Activated CD4-positive, alpha-beta T cell treated with anti-CD3 and anti-CD28 coated beads, Interleukin-2, Interleukin-4, amounts not matched to agents 100 ng/mL and 50 ng/mL, durations not matched to agents 16 hours and 8 hours (primary cell): Measurements from ENCODE around the gene POMT1.
"Not testable (repeated sequence)": the region's sequence is repeated elsewhere in the genome, so short reads cannot be mapped to it uniquely, and the experiment has no call there.

Experiments used
- DNase-seq: peaks from one replicate; pipeline ENCODE4 v3.0.0-alpha.2; 2020; ENCODE audit warnings: low spot score

Gene POMT1

DNA sequence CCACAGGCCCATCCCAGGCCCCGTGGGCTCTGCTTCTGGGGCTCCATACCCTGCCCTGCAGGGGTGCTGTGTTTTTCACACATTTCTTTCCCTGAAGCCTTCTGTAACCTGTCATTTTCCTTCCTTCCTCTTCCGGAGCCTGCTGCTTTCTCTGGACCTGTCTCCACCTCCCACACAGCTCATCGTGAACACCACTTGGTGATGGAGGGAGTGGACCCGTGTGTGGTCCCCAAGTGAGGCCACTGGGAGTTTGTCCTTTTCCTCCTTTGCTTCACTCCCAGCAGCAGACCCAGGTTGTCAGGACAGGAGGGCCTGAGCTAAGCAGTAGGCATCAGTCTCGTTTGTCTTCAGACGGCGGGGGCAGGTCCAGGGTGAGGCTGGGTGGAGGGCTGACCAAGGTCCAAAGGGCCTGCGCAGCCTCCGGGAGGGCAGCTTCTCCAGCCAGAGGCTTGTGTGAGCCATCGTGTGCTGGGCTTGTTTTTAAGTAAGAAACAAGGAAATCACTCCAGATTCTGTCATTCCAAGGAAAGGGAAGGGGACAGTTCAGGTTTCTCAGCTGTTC lies 5.8 kb upstream of the POMT1 start:
- no peak for DNase-seq

DNA sequence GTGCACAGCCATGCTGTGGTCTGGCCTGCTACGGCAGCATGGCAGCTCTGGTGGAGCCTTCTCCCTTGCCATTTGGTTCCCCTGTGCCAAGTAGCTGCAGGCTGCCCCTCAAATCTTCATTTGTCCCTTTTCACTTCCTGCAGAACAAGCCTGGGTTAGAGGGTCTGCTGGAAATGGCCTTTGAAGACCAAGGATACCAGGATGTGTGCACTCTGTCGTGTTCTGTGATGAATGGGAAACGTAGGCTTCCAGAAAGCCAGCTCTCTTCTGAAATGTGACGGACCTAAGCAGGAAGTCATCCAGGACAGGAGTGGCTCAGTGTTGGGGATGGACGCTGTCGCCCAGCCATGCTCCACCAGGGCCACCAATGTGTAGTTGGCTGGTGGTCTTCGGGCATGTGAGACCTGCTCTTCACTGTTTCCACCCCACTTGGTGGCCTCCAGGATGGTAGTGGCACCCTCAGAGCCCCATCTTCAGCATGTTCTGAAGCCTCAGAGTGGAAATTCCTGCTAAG lies 3.4 kb upstream of the POMT1 start:
- DNase-seq = no peak

DNA sequence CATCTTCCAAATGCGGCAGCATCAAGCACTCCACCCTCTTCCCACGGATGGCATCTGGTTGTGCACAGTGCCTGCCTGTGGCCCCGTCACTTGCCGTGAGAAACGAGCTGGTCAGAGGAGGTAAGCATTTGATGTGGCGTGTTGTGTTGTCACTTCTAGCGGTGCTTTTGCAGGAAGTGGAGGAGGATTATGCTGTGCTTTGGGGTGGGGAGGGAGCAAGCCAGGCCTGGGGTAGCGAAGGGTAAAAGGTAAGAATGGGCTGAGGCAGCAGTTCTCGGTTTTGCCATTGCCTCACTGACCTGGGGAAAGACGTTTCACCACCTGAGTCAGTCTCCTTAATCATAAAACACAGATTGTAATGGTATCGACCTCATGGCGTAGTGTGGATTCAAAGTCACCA lies 2.3 kb upstream of the POMT1 start:
- DNase-seq = peak; percentile 84

DNA sequence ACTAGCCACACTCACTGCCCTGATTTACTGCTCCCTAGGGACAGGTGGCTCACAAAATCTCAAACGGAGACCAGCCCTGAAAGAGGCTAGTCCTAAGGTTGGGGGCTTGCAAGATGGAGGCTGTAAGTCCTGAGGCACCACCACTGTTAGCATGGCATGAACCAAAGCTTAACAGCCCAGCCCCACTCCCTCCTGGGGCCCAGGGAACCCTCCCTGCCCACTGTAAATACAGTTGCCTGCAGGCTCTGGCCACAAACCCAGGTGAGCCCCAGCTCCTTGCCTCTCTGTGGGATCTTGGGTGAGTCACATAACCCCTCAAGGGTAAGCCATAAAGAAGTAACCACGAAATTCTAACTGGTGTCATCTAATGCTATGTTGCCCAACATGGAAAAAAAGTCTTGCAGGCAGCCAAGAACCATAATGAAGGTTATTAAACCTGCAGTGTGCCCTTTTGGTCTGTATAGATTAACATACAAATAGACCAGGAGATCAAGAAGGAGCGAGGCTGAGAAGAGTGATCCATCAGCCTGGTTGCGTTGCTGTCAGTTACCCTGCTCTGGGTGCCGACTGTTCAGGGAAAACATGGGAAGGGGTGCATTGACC lies 1.7 kb upstream of the POMT1 start:
- peak; percentile 70 for DNase-seq

DNA sequence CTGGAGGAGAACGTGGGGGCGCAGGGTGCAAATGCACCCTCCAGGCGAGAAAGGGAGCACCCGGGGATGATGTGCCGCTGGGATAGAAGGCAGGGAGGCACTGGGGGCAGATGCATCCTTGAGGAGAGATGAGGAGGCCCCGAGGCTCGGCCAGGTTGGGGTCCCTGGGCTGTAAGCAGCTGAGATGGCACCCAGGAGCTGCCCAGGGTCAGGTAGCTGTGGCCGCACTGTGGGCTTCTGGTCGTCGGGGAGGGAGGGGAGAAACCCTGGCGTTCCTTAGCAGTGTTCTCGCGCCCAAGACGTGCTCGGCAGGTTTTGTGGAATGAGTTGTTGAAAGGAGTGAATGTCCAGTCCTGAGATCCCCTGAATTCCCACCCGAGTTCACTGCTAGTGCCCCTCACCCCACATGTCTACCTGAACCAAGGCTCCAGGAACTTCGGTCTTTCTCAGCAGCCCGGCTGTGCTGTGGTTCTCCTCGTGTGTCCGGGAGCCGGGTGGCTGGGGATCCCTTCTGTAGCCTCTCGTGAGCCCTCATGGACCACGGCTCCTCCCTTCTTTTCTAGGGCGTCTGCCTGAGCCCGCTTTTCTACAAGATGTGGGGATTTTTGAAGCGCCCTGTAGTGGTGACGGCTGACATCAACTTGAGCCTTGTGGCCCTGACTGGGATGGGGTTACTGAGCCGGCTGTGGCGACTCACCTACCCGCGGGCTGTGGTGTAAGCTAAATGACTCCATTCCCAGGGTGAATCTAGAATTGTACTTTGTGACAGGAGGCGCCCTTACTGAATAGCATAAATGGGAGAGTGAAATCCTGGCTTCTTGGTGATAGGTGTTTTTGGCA lies 1.1 kb downstream of the POMT1 start:
- DNase-seq = peak; percentile 84

DNA sequence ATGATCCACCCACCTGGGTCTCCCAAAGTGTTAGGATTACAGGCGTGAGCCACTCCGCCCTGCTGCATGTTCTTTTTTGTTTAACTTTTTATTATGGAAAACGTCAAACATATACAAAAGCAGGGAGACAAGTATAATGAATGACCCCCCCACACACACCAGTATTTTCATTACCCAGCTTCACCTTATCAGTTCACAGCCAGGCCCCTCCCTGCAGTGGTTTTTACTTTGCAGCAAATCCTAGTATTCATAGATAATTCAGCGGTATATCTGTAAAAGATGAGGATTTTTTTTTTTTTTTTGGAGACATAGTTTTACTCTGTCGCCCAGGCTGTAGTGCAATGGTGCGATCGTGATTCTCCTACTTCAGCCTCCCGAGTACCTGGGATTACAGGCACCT lies 2.3 kb downstream of the POMT1 start:
- DNase-seq = no peak

DNA sequence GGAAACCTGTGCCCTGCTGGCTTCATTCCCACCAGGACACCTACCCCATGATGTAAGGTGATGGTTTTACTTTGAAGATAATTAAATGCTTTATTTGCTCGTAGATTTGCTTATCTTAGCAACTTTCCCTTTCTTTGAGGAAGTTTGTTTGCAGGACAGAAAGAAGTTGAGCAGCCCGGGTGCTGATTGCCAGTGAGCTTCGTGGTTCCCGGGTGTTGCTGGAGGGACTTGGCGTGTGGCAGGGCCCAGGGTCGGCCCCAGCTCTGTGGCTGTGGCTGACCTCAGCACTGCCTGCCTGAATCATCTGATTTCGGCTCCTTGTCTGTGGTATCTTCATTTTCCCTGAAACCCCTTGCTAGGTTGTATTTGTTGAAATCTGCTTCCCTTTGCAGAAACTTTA lies 8.7 kb downstream of the POMT1 start:
- DNase-seq = no peak

DNA sequence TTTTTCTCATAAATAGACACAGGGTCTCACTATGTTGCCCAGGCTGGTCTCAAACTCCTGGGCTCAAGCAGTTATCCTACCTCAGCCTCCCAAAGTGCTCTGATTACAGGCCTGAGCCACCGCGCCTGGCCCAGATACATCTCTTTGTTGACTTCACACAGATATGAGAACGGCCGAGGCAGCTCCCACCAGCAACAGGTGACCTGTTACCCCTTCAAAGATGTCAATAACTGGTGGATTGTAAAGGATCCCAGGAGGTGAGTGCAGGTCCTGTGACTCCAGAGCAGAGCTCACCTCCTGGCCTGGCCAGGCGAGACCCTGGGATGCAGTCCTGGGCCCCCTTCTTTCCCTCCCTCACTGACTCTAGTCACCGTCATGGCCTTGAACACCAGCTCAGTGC lies 9.2 kb downstream of the POMT1 start:
- no peak for DNase-seq

DNA sequence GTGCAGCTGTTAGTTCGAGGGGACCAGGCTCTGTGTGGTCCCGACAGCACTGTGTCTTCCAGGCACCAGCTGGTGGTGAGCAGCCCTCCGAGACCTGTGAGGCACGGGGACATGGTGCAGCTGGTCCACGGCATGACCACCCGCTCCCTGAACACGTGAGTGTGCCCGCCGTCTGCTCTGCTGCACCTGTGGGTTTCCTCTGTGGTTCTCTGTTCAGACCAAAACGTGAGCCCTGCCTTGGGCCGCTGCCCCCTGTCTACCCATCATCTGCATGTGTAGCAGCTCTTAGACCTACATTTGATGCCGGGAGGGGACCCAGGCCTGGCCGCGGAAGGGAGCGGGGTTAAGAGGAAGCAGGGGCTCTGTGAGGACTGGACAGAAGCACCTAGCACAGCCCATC lies 10.5 kb downstream of the POMT1 start:
- no peak for DNase-seq

DNA sequence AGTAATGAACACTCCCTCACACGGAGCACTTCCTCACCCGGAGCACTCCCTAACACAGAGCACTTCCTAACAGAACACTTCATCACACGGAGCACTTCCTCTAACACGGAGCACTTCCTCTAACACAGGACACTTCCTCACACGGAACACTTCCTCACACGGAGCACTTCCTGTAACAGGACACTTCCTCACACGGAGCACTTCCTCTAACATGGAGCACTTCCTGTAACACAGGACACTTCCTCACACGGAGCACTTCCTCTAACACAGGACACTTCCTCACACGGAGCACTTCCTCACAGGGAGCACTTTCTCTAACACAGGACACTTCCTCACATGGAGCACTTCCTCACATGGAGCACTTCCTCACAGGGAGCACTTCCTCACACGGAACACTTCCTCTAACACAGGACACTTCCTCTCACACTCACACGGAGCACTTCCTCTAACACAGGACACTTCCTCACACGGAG lies 12.9 kb downstream of the POMT1 start:
- not testable (repeated sequence) for DNase-seq

DNA sequence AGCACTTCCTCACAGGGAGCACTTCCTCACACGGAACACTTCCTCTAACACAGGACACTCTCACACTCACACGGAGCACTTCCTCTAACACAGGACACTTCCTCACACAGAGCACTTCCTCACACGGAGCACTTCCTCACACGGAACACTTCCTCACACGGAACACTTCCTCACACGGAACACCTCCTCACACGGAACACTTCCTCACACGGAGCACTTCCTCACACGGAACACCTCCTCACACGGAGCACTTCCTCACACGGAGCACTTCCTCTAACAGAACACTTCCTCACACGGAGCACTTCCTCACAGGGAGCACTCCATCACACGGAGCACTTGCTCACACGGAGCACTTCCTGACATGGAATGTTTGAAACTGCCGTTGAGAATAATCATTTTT lies 13.4 kb downstream of the POMT1 start:
- DNase-seq = no peak

DNA sequence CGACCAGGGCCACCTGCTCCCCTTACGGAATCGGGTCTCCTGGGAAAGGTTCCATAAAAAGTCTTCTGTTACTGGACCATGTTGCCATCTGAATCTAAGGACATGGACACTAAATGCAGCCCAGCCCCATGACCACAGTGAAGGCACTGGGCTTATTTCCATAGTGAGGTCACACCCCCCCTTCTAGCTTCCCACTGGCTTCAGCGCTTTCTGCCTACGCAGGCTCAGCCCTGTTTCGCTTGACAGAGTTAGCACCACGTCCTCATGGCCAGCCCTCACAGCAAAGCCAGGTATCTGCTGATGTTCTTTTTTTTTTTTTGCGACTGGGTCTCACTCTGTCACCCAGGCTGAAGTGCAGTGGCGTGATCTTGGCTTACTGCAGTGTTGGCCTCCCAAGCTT lies 14.2 kb downstream of the POMT1 start:
- DNase-seq = no peak

DNA sequence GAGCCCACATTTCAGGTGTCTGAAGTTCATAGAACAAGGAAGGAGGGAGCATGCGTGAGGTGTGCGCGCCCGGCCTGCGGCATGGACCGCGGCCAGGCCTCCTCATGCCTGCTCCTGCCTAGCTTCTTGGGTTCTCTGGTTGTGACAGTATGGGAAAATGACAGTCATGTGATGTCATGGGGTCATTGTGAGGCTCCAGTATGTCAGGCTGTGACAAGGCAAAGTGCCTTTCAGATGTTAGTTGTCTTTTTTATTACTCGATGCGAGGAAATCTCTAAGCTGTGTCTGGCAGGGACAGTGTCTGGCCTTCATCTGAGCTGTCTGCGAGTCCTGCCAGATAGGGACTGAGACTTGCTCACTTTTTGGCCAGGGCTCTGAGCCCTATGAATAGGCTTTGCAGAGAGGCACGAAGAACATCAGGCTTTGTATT lies 15.1 kb downstream of the POMT1 start:
- no peak for DNase-seq

DNA sequence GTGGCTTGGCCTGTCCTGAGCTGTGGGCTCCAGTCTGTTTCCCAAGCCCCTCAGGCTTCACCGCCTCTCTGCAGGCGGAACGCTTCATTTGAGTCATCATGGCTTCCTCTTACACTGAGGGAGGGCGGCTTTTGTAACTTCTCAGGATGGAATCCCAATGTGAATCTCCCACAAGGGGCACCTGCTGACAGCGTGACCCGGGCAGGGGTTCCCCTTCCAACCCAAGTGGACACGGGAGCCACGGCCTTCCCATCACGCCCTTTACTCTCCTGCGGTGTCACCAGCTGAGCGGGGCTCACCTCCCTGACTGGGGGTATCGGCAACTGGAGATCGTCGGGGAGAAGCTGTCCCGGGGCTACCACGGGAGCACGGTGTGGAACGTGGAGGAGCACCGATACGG lies 15.8 kb downstream of the POMT1 start:
- DNase-seq = no peak

DNA sequence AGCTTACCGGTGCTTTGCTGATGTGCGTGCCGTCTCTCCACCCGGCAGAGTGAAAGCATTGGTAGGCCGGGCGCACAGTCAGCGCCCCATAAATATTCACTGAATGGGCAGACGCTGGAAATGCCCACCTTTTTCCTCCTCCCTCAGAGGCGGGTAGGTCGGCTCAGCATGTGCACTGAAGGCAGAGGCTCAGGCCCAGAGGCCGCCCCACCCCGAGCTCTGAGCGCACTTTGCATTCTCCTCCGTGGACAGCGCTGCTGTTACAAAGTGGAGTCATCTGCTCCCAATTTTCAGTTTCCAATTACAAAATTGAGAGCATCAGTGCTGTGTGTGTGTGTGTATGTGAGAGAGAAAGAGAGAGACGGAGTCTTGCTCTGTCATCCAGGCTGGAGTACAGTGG lies 17.8 kb downstream of the POMT1 start:
- no peak for DNase-seq

DNA sequence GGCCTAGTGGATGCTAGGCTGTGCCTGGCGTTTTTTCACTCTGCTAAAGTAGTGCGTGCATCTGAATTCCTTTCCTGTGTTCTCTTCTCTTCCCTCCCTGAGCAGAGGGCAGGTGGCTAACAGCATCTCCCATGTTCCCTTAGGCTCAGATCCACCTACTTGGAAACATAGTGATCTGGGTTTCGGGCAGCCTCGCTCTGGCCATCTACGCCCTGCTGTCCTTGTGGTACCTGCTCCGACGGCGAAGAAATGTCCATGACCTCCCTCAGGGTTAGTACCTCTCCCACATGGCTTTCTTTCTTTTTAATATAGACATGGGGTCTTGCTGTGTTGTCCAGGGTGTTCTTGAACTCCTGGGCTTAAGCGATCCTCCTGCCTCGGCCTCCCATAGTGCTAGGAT lies 18.5 kb downstream of the POMT1 start:
- DNase-seq = no peak

DNA sequence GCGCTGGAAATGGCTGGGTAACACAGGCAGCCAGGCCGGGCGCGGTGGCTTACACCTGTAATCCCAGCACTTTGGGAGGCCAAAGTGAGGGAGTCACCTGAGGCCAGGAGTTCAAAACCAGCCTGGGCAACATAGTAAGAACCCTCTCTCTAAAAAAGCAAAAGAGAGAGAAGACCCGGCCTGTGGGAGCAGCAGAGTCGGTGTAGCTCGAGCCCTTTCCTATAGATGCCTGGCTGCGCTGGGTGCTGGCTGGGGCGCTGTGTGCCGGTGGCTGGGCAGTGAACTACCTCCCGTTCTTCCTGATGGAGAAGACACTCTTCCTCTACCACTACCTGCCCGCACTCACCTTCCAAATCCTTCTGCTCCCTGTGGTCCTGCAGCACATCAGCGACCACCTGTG lies 19.1 kb downstream of the POMT1 start:
- DNase-seq = no peak

DNA sequence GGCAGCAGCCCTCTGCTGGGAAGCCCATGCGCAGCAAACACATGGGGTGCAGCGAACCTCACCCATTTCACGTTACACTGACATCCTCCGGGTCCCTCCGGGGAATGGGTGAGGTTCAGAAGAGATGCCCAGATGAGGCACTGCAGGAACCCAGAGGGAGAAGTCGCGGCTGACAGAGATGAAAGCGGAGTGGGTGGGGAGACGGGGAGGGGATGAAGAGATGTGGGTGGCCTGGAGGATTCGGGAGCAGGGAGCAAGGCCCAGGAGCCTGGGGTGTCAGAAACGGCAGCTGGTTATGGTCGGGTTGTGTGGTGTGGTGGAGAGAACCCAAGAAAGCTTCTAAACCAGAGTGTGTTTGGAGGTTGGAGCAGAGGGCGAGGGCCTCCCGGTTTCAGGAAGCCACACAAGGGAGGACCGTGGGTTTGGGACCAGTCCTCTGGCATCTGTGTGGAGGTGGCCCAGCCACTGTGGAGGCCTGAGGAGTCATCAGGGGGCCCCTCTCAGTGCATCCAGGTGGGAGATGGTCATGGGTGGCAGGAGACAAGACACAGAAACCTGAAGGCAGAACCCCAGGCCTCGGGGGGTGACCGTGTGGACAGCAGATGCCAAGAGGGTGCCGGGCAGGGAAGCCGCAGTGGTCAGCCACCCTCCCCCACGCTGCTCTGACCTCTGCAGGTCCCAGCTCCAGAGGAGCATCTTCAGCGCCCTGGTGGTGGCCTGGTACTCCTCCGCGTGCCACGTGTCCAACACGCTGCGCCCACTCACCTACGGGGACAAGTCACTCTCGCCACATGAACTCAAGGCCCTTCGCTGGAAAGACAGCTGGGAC lies 19.8 kb downstream of the POMT1 start:
- no peak for DNase-seq

DNA sequence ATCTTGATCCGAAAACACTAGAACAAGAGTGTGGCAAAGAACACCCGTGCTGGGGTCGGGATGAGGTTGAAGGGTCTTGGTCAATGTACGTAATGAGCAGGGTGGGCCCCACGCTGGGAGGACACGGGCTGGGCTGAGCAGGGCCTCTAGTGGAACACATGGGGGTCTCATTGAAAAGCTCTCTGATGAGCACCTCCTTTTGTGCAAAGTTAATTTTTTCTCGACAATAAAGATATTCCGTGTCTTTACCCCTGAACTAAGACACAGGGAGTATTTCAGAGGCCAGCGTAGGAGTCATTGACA lies 20.3 kb downstream of the POMT1 start:
- no peak for DNase-seq

DNA sequence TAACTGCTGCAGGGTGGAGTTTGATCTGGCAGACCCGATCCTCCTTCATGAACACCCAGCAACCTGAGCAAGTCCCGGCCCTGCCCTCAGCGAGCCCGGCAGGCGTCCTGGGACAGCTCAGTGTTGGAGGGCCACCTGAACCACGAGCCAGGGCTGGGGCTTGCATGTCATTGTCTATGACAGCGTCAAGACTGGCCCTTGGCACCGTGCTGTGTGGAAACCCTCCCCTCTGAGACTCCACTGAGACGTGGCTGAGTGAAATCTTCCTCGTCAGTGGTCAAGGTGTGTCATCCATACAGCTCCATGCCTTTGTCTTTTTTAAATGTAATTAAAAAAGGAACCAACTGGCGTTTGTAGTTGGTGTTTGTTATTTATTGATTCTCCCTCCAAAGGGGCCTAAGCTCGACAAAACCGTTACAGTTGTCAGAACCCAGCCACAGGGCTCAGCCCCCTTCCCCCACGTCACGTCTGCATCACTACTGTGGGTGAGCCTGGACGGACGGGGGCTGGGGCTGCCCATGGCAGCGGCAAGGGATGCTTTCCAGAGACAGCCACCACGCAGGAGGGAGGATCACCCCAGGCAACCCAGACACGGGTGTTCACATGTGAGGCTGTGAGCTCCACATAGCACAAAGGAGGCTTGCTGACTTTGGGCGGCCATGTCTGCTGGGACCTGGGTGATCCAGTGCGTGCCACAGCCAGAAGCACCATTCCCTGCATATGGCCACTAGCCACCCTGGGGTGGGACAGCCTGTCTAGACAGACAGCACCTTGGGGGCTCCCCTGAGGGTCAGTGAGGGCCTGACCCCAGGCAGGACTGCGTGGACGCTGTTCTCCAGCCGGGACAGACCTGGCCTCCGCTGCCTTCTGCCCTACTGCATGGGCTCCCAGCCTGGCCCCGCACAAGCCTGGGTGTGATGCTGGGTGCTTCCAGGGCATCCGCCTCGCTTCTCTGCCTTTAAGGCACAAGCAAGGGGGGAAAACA lies 21.0 kb downstream of the POMT1 start:
- DNase-seq = no peak

DNA sequence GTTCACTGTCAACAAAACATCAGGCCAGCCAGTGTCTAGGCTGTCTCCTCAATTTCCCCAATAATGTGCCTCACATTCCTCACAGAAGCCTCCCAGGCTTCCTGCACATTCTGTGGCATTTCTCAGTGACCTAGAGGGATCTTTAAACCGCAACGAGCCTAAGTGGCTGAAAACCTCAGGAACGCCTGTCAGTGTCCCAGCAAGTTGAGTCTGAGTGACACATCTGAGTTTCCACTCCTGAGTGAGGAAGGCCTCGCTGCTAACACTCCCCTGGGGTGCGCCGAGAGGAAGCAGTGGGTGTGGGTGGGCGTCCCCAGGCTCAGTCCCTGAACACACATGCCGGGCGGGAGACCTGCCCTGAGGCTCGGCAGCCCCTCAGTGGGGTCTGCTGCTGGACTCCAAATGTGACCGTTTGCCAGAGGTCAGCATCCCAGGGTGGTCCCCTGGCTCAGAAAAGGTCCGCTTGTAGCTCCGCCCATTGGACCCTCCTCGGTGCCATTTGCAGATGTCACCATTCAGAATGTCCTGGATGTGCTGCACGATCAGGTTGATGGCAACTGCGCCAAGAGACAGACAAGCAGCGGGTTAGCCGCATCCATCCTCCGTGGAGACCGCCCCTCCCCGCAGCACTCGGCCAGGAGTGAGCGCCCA lies 22.1 kb downstream of the POMT1 start:
- no peak for DNase-seq
